Placental epithelial cell (primary cell): Measurements from ENCODE around the gene AMOTL1. TPM values are rescaled to one million over a fixed set of nuclear protein-coding genes. Genes with fewer than 3 reads are reported as not detected.

Experiments used
- total RNA-seq: library from RNA; depleted of rRNA; stranded (reverse); fragments of >200 nt; gene quantifications from 2 replicates; pipeline ENCODE4 v1.2.3, GENCODE V29; 2012

AMOTL1 gene, protein sequence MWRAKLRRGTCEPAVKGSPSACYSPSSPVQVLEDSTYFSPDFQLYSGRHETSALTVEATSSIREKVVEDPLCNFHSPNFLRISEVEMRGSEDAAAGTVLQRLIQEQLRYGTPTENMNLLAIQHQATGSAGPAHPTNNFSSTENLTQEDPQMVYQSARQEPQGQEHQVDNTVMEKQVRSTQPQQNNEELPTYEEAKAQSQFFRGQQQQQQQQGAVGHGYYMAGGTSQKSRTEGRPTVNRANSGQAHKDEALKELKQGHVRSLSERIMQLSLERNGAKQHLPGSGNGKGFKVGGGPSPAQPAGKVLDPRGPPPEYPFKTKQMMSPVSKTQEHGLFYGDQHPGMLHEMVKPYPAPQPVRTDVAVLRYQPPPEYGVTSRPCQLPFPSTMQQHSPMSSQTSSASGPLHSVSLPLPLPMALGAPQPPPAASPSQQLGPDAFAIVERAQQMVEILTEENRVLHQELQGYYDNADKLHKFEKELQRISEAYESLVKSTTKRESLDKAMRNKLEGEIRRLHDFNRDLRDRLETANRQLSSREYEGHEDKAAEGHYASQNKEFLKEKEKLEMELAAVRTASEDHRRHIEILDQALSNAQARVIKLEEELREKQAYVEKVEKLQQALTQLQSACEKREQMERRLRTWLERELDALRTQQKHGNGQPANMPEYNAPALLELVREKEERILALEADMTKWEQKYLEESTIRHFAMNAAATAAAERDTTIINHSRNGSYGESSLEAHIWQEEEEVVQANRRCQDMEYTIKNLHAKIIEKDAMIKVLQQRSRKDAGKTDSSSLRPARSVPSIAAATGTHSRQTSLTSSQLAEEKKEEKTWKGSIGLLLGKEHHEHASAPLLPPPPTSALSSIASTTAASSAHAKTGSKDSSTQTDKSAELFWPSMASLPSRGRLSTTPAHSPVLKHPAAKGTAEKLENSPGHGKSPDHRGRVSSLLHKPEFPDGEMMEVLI
- 145 and 237 TPM in 2 replicates for total RNA-seq

DNA sequence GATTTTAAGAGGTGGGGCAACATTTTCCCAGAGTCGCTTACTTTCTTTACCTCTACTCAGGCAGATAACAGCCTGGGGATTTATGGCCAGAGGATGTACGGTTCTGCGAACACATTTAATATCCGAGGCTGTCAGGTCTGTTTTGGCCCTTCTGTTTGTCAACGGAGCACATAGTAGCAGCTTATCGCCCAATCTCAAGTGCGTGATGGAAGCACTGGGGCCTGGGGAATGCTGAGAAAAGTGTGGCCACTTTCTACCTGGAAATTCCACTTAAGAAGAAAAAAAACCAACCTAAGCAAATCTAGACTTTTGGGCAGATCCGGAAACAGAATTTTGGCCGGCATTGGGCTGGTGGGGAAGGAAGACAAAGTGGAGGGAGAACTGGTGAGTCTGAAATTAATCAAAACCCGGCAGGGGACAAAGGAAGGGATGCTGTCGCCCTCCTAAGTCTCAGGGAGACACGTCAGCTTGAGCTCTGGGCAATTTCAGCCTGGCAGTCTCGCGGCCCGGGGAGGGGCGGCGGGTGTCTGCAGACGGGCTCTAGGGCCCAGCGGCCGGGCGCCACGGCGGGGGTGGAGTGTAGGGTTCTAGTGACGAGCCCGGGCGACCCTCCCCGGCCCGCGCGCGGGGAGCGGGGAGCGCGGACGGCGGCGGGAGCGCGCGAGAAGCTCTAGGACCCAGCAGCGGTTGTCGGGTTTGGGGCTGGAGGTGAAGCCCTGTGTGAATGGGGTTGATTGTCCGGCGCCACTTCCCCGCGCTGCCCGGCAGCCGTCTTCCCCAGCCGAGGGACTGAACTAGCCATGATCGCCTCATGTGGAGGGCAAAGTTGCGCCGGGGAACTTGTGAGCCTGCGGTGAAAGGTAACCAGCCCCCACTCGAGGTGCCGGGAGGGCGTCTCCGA lies at the start of gene AMOTL1:
AMOTL1 (plus strand) TSS at position 656 of the 901 bp plus-strand sequence; CDS start at position 812, 156 bp downstream.

Other genes starting within 250 kb of the AMOTL1 start
- gene FUT4, start 224.4 kb upstream of the AMOTL1 start, total RNA-seq: 14.1 and 14.5 TPM in 2 replicates
- 2.3 and 10.6 TPM in 2 replicates for gene PIWIL4, start 201.0 kb upstream of the AMOTL1 start, total RNA-seq
- 29.9 and 30.2 TPM in 2 replicates for gene CWC15, start 205.2 kb downstream of the AMOTL1 start, total RNA-seq
- 0.39 and 0.65 TPM in 2 replicates for gene KDM4D, start 205.4 kb downstream of the AMOTL1 start, total RNA-seq